GM18511 (cell line): Measurements from ENCODE around the gene WWOX.

Source experiments
- ATAC-seq: cut with Tn5 transposase; IDR thresholded peaks from one replicate; pipeline ENCODE4 v1.9.1; 2021; ENCODE audit warnings: mild to moderate bottlenecking, moderate library complexity; ENCODE audit not compliant: unreplicated experiment

WWOX gene

GRCh38 chr16:78804058-78804735, 704.7 kb downstream of the WWOX start:
- no peak for ATAC-seq

- no peak for ATAC-seq
Measured at GRCh38 chr16:78805556-78805955, 706.1 kb downstream of the WWOX start.

- ATAC-seq, result no peak
Measured at GRCh38 chr16:78811247-78811646, 711.8 kb downstream of the WWOX start.

- no peak for ATAC-seq
Measured at GRCh38 chr16:78812582-78812981, 713.1 kb downstream of the WWOX start.

- ATAC-seq, result no peak
Measured at GRCh38 chr16:78813661-78814311, 714.3 kb downstream of the WWOX start.

GRCh38 chr16:78815713-78816112, 716.3 kb downstream of the WWOX start:
- ATAC-seq, result no peak

GRCh38 chr16:78816499-78817195, 717.2 kb downstream of the WWOX start:
- no peak for ATAC-seq

- no peak for ATAC-seq
Measured at GRCh38 chr16:78817200-78817739, 717.8 kb downstream of the WWOX start.

- ATAC-seq, result no peak
Measured at GRCh38 chr16:78821335-78821734, 721.9 kb downstream of the WWOX start.

GRCh38 chr16:78822509-78822908, 723.1 kb downstream of the WWOX start:
- no peak for ATAC-seq

- no peak for ATAC-seq
Measured at GRCh38 chr16:78823027-78823426, 723.6 kb downstream of the WWOX start.

- ATAC-seq, result no peak
Measured at GRCh38 chr16:78829280-78829679, 729.8 kb downstream of the WWOX start.

- ATAC-seq, result no peak
Measured at GRCh38 chr16:78830599-78830998, 731.1 kb downstream of the WWOX start.

- no peak for ATAC-seq
Measured at GRCh38 chr16:78832100-78832499, 732.6 kb downstream of the WWOX start.

GRCh38 chr16:78836802-78837491, 737.5 kb downstream of the WWOX start:
- no peak for ATAC-seq

- ATAC-seq, result no peak
Measured at GRCh38 chr16:78837706-78838105, 738.3 kb downstream of the WWOX start.

GRCh38 chr16:78838276-78838675, 738.8 kb downstream of the WWOX start:
- ATAC-seq, result no peak

- ATAC-seq, result no peak
Measured at GRCh38 chr16:78842950-78843349, 743.5 kb downstream of the WWOX start.

GRCh38 chr16:78843978-78844377, 744.5 kb downstream of the WWOX start:
- ATAC-seq, result no peak

GRCh38 chr16:78844682-78845081, 745.2 kb downstream of the WWOX start:
- no peak for ATAC-seq

GRCh38 chr16:78851266-78851665, 751.8 kb downstream of the WWOX start:
- no peak for ATAC-seq
